Calu3 (cell line): ENCODE data around the gene PLOD2. TPM values are rescaled to one million over a fixed set of nuclear protein-coding genes. Genes with fewer than 3 reads are reported as not detected.

Experiments used
- Bru-seq: library from RNA; stranded (reverse); fragments of 400-500 nt; gene quantifications from one replicate; lab custom pipeline; 2021; lab: Mats Ljungman, UMichigan
- BruChase-seq, 2 experiments: library from RNA; stranded (reverse); fragments of 400-500 nt; gene quantifications; one replicate each; lab custom pipeline; 2021; lab: Mats Ljungman, UMichigan
- BruUV-seq: library from RNA; stranded (reverse); fragments of 400-500 nt; replicated peaks from 2 replicates; lab custom pipeline; 2021; lab: Mats Ljungman, UMichigan
- CTCF ChIA-PET: fragments of 300-600 bp; sonication (Branson Sonifier 250); formaldehyde crosslinking; loops from one replicate; lab custom pipeline; 2022; ENCODE audit warnings: antibody characterized with exemption; lab: Charles Lee
- DNase-seq: peaks from one replicate; pipeline ENCODE4 v3.0.0; 2022
- H3K27ac Mint-ChIP-seq: one replicate; pipeline ENCODE4 v1.8.0; 2022; ENCODE audit warnings: mixed read lengths; ENCODE audit not compliant: unreplicated experiment
- H3K27me3 Mint-ChIP-seq: one replicate; pipeline ENCODE4 v1.8.0; 2022; ENCODE audit warnings: mixed read lengths; ENCODE audit not compliant: unreplicated experiment
- H3K36me3 Mint-ChIP-seq: one replicate; pipeline ENCODE4 v1.8.0; 2022; ENCODE audit warnings: mild to moderate bottlenecking, moderate library complexity, mixed read lengths; ENCODE audit not compliant: insufficient read depth, unreplicated experiment
- H3K4me1 Mint-ChIP-seq: one replicate; pipeline ENCODE4 v1.8.0; 2022; ENCODE audit warnings: mild to moderate bottlenecking, low read depth, mixed read lengths; ENCODE audit not compliant: unreplicated experiment
- H3K4me3 Mint-ChIP-seq: one replicate; pipeline ENCODE4 v1.8.0; 2022; ENCODE audit warnings: mild to moderate bottlenecking, low read depth, moderate library complexity, mixed read lengths; ENCODE audit not compliant: unreplicated experiment
- H3K9me3 Mint-ChIP-seq: one replicate; pipeline ENCODE4 v1.8.0; 2022; ENCODE audit warnings: low read depth, mixed read lengths; ENCODE audit not compliant: unreplicated experiment
- CTCF ChIP-seq: fragments of 200-600 bp; IDR thresholded peaks from one replicate; pipeline ENCODE4 v1.8.0; 2022; ENCODE audit warnings: antibody characterized with exemption; ENCODE audit not compliant: unreplicated experiment
- intact Hi-C: fragments of 100-400 bp; cut with micrococcal nuclease; formaldehyde crosslinking; loops from one replicate; pipeline ENCODE4 v1.10.0; 2022; ENCODE audit not compliant: unreplicated experiment
- long read RNA-seq: library from polyadenylated mRNA; stranded (forward); transcript quantifications from one replicate; pipeline ENCODE4 v2.0.0, GENCODE V29; 2022
- total RNA-seq: library from RNA; stranded (reverse); gene quantifications from 2 replicates; pipeline ENCODE4 v1.2.3, GENCODE V29; 2022

Gene PLOD2
- total RNA-seq, result 84.0 and 123 TPM in 2 replicates
- percentile 93 among the genes with signal in this experiment for Bru-seq, nascent RNA
- BruChase-seq, experiment 1, labeled RNA remaining after a 6-hour chase, result percentile 92 among the genes with signal in this experiment
- BruChase-seq, experiment 2, labeled RNA remaining after a 2-hour chase, result percentile 90 among the genes with signal in this experiment
- long read RNA-seq, transcript PLOD2-201 (20 exons, 3,732 nt), result minor isoform, 26 of 112 reads
- long read RNA-seq, transcript PLOD2-202 (19 exons, 3,665 nt), result major isoform, 31 of 112 reads
- long read RNA-seq, partial matches to known transcripts, result 12 of 112 reads
- long read RNA-seq, other reads (novel, unspliced or antisense), result 41 of 112 reads

GRCh38 chr3:146160964-146161662 lies at the start of gene PLOD2:
PLOD2 (minus strand) TSS chr3:146161184; CDS start chr3:146160989, 195 bp downstream.
- peaks cover 40% of the 10 kb centered on the region for H3K4me1 Mint-ChIP-seq
- intact Hi-C loops, result loop anchor here (1.0 to 10.0 kb wide), 4 partner anchors 26 to 976 kb away; no protein-coding TSS in a partner anchor
- peak; percentile 93 for DNase-seq
- peak within 1 kb of the TSS; percentile 97 for H3K27ac Mint-ChIP-seq
- no peaks in the 10 kb centered on the region for H3K27me3 Mint-ChIP-seq
- H3K9me3 Mint-ChIP-seq, result no peaks in the 10 kb centered on the region
- CTCF ChIA-PET, result interaction anchor here (0.6 to 4.0 kb wide), 4 partner anchors 15 to 307 kb away, joined by 3 to 28 read pairs (median 8); no protein-coding TSS in a partner anchor
- TF ChIP-seq CTCF, result no peak
- H3K36me3 Mint-ChIP-seq, result peaks cover 68% of the 10 kb centered on the region
- H3K4me3 Mint-ChIP-seq, result peak within 1 kb of the TSS; percentile 66
- no TSS peak for BruUV-seq

GRCh38 chr3:146209371-146209770 lies 48.4 kb upstream of the PLOD2 start:
- no TSS peak for BruUV-seq
- intact Hi-C loops, result no loop called here
- no peak for TF ChIP-seq CTCF

GRCh38 chr3:146203776-146204175 lies 42.8 kb upstream of the PLOD2 start:
- no peak for DNase-seq
- no peaks in the 10 kb centered on the region for H3K4me1 Mint-ChIP-seq
- BruUV-seq, result no TSS peak
- no peaks in the 10 kb centered on the region for H3K27me3 Mint-ChIP-seq
- H3K27ac Mint-ChIP-seq, result no peak overlapping the region
- H3K9me3 Mint-ChIP-seq, result no peaks in the 10 kb centered on the region
- TF ChIP-seq CTCF, result no peak
- no peaks in the 10 kb centered on the region for H3K36me3 Mint-ChIP-seq
- intact Hi-C loops, result no loop called here
- H3K4me3 Mint-ChIP-seq, result no peak overlapping the region
- CTCF ChIA-PET, result interaction anchor here (1.0 to 1.8 kb wide), 2 partner anchors 14 to 16 kb away, joined by 4 to 6 read pairs; no protein-coding TSS in a partner anchor

More at GRCh38 chr3:146209371-146209770, 48.4 kb upstream of the PLOD2 start:
- H3K27ac Mint-ChIP-seq, result no peak overlapping the region
- no peak overlapping the region for H3K4me3 Mint-ChIP-seq
- no peaks in the 10 kb centered on the region for H3K27me3 Mint-ChIP-seq
- no peaks in the 10 kb centered on the region for H3K4me1 Mint-ChIP-seq
- DNase-seq, result no peak
- H3K36me3 Mint-ChIP-seq, result no peaks in the 10 kb centered on the region
- H3K9me3 Mint-ChIP-seq, result no peaks in the 10 kb centered on the region
- CTCF ChIA-PET, result no interaction called here

GRCh38 chr3:146200461-146201220 lies 39.7 kb upstream of the PLOD2 start:
- H3K9me3 Mint-ChIP-seq, result no peaks in the 10 kb centered on the region
- TF ChIP-seq CTCF, result no peak
- no peaks in the 10 kb centered on the region for H3K4me1 Mint-ChIP-seq
- no TSS peak for BruUV-seq
- H3K27me3 Mint-ChIP-seq, result no peaks in the 10 kb centered on the region
- no peak overlapping the region for H3K27ac Mint-ChIP-seq
- no peak for DNase-seq
- intact Hi-C loops, result no loop called here
- CTCF ChIA-PET, result interaction anchor here (0.6 to 1.0 kb wide), 2 partner anchors 9 to 11 kb away, joined by 4 to 6 read pairs; no protein-coding TSS in a partner anchor
- no peak overlapping the region for H3K4me3 Mint-ChIP-seq
- H3K36me3 Mint-ChIP-seq, result no peaks in the 10 kb centered on the region
